A673 (cell line): Measurements from ENCODE around the gene USP5. TPM values are rescaled to one million over a fixed set of nuclear protein-coding genes. Genes with fewer than 3 reads are reported as not detected.

Source experiments
- BruUV-seq: library from RNA; stranded (reverse); fragments of 400-500 nt; replicated peaks from 2 replicates; lab custom pipeline; 2021; lab: Mats Ljungman, UMichigan
- CTCF ChIA-PET: fragments of 300-600 bp; sonication (Branson Sonifier 250); formaldehyde crosslinking; loops from one replicate; lab custom pipeline; 2022; ENCODE audit warnings: antibody characterized with exemption; lab: Charles Lee
- POLR2A ChIA-PET: fragments of 300-600 bp; sonication (Branson Sonifier 250); formaldehyde crosslinking; loops from one replicate; lab custom pipeline; 2022; ENCODE audit warnings: antibody characterized with exemption; ENCODE audit not compliant: low non-redundant PET; lab: Charles Lee
- DNase-seq: peaks from one replicate; pipeline ENCODE4 v3.0.0-alpha.2; 2015; ENCODE audit warnings: low spot score
- H3K27ac ChIP-seq: fragments of 200-600 bp; sonication (generic); 2 replicates; pipeline ENCODE4 v1.5.1; 2016; ENCODE audit warnings: mixed run types, low read depth, mild to moderate bottlenecking, mixed read lengths, antibody characterized with exemption, low read length; ENCODE audit not compliant: poor library complexity, severe bottlenecking
- H3K27me3 ChIP-seq: fragments of 200-600 bp; sonication (generic); replicated peaks from 2 replicates; pipeline ENCODE4 v1.6.1; 2017; ENCODE audit warnings: mixed run types, low read depth, mild to moderate bottlenecking, mixed read lengths, antibody characterized with exemption, low read length; ENCODE audit not compliant: insufficient read depth, poor library complexity
- H3K36me3 ChIP-seq: fragments of 200-600 bp; sonication (generic); 2 replicates; pipeline ENCODE4 v1.6.1; 2016; ENCODE audit warnings: mixed run types, mild to moderate bottlenecking, mixed read lengths, antibody characterized with exemption, low read length; ENCODE audit not compliant: insufficient read depth, poor library complexity, severe bottlenecking
- H3K4me1 ChIP-seq: fragments of 200-600 bp; sonication (generic); 2 replicates; pipeline ENCODE4 v1.6.1; 2017; ENCODE audit warnings: mixed run types, mild to moderate bottlenecking, mixed read lengths, antibody characterized with exemption, low read length; ENCODE audit not compliant: insufficient read depth, poor library complexity, severe bottlenecking
- H3K4me3 ChIP-seq: fragments of 200-600 bp; sonication (generic); 2 replicates; pipeline ENCODE4 v1.5.1; 2016; ENCODE audit warnings: low read depth, mixed run types, mild to moderate bottlenecking, mixed read lengths, low read length; ENCODE audit not compliant: poor library complexity, severe bottlenecking
- H3K9me3 ChIP-seq: fragments of 200-600 bp; sonication (generic); 2 replicates; pipeline ENCODE4 v1.6.1; 2016; ENCODE audit warnings: mixed run types, low read depth, mild to moderate bottlenecking, mixed read lengths, antibody characterized with exemption, low read length; ENCODE audit not compliant: poor library complexity, severe bottlenecking
- EZH2 ChIP-seq: fragments of 200-600 bp; sonication (generic); IDR thresholded peaks from 2 replicates; pipeline ENCODE4 v1.6.1; 2017; ENCODE audit warnings: borderline replicate concordance, low read depth, mild to moderate bottlenecking, mixed read lengths, antibody characterized with exemption, low read length; ENCODE audit not compliant: poor library complexity, severe bottlenecking
- intact Hi-C: fragments of 100-400 bp; cut with micrococcal nuclease; formaldehyde crosslinking; loops from one replicate; pipeline ENCODE4 v1.10.0; 2022; ENCODE audit not compliant: unreplicated experiment
- total RNA-seq: library from RNA; stranded (reverse); gene quantifications from 2 replicates; pipeline ENCODE4 v1.2.3, GENCODE V29; 2021
- TF ChIP-seq, protein P1 (sequence below): fragments of 300-800, 200-600 bp; sonication (generic); conservative IDR thresholded peaks from 2 replicates; pipeline ENCODE4 v1.5.1; 2017; ENCODE audit warnings: low read depth, mild to moderate bottlenecking, antibody characterized with exemption, low read length, moderate library complexity, mixed read lengths

USP5 gene
- total RNA-seq, 1 experiment from 2014 or later: 209 TPM

DNA sequence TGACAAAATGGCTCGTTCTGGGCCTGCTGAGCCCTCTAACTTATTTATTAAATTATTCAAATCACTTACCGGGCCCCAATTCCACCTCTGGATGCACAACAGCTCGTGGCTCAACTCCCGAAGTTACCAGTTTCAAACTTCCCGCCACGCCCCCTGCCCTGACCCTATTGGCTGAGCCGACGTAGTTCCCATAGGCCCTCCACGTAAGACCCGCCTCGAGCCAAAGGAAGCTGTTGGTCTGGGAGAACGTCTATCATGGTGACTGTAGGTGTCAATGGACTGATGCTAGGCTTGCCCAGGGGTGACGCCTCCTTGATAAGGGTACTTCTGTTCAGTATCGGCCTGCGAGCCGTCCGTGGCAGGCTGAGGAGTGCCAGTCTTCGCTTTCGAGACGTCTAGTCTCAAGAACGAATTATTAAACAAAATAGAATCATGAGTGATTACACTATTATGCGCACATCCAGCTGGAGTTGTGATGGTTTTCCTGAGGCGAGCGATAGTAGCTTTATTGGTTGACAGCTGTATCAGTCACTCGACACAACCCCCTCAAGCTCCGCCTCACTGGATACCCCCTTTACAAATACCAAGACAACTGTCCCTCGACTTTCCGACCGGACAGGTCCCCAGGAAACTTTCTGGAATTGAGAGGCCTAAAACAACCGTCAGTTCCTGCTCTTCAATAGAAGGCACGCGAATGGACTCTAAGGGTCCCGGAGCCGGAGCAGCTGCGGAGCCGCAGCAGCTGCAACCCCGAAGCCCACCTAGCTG, 613 bp upstream of the USP5 start, which contains the start of gene CDCA3:
Gene CDCA3, minus strand, starts transcription at position 134 of the 768 bp plus-strand sequence. CDS start 334 bp downstream, outside the sequence.
- no peaks in the 10 kb centered on the region for H3K27me3 ChIP-seq
- peaks cover 48% of the 10 kb centered on the region for H3K36me3 ChIP-seq
- CTCF ChIA-PET: interaction anchor here (0.5 to 2.9 kb wide), 5 partner anchors 18 to 162 kb away, joined by 3 to 13 read pairs (median 4); partner anchors contain the start of genes PTMS, SPSB2 and ZNF384
- no peaks in the 10 kb centered on the region for H3K9me3 ChIP-seq
- H3K27ac ChIP-seq: peak within 1 kb of the TSS; percentile 81
- no TSS peak for BruUV-seq
- intact Hi-C loops: no loop called here
- TF ChIP-seq, protein P1, sequence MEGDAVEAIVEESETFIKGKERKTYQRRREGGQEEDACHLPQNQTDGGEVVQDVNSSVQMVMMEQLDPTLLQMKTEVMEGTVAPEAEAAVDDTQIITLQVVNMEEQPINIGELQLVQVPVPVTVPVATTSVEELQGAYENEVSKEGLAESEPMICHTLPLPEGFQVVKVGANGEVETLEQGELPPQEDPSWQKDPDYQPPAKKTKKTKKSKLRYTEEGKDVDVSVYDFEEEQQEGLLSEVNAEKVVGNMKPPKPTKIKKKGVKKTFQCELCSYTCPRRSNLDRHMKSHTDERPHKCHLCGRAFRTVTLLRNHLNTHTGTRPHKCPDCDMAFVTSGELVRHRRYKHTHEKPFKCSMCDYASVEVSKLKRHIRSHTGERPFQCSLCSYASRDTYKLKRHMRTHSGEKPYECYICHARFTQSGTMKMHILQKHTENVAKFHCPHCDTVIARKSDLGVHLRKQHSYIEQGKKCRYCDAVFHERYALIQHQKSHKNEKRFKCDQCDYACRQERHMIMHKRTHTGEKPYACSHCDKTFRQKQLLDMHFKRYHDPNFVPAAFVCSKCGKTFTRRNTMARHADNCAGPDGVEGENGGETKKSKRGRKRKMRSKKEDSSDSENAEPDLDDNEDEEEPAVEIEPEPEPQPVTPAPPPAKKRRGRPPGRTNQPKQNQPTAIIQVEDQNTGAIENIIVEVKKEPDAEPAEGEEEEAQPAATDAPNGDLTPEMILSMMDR: no peak
- TF ChIP-seq EZH2: no peak
- DNase-seq: peak; percentile 99
- peaks cover 24% of the 10 kb centered on the region for H3K4me1 ChIP-seq
- peak within 1 kb of the TSS; percentile 67 for H3K4me3 ChIP-seq
- POLR2A ChIA-PET: interaction anchor here (0.5 to 1.4 kb wide), 5 partner anchors 10 to 1085 kb away, joined by 3 to 7 read pairs (median 5); no protein-coding TSS in a partner anchor

DNA sequence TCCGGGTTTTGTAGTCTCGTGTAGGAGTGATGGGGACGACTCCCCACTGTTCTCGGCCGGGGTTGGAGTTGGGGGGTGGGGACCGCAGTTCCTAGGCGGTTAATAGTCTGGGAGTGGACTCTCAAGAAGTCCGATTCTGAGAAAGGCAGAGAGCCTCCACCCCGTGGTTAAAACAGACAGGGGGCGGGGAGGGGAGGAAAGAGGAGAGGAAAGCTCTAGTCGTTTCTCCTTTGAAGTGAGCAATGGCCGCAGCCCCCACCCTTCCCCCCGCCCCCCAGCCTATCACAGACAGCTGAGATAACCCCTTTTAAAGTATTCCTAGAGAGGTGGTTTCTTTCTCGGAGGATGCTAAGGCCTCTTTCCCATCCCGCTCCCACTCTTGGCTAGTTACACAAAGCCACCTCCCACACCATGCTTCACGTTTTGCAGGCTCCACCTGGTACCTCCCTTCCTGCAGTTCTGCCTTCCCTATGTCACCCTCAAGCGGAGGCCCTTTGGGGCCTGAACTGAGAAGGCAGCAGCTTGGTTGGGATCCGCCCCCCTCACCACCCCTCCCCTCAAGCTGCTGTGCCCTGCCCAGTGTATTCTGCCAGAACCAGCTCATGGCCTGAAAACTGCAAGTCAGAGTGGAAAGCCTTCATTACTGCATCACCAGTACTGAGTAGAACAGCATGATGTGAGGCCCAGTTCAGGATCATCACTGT, 853 bp downstream of the USP5 start:
- peak overlapping the region; percentile 81 for H3K27ac ChIP-seq
- no peaks in the 10 kb centered on the region for H3K27me3 ChIP-seq
- TF ChIP-seq EZH2: no peak
- TF ChIP-seq, protein P1: no peak
- CTCF ChIA-PET: interaction anchor here (0.6 to 2.9 kb wide), 6 partner anchors 17 to 226 kb away, joined by 3 to 13 read pairs (median 4); partner anchors contain the start of gene SPSB2
- intact Hi-C loops: loop anchor here (2.0 kb wide), 1 partner anchor 14 kb away; the partner anchor contains the start of gene TPI1
- POLR2A ChIA-PET: interaction anchor here (0.6 to 1.4 kb wide), 6 partner anchors 10 to 171 kb away, joined by 3 to 9 read pairs (median 4); partner anchors contain the start of genes C12orf57, RNU7-1 and TPI1
- peaks cover 48% of the 10 kb centered on the region for H3K36me3 ChIP-seq
- BruUV-seq: no TSS peak
- peak overlapping the region; percentile 67 for H3K4me3 ChIP-seq
- DNase-seq: peak; percentile 71
- peaks cover 24% of the 10 kb centered on the region for H3K4me1 ChIP-seq
- no peaks in the 10 kb centered on the region for H3K9me3 ChIP-seq

DNA sequence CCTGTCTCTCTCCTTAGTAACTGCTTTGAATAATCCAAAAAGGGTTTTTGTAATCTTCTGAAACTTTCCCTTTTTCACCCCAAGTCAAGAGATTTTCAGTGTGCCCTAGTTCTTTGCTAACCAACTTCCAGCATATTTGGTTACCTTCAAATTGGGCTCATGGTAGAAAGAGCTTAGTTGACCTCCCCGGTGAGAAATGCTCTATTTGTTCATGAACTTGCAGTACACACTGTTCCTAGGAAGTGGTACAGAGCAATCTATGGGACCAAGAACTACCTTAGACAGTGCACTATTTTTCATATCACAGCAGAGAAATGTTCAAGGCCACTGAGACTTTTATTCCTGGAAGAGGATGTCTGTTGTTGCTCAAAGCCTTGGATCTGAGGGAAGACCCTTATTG, 1.7 kb downstream of the USP5 start:
- Histone ChIP-seq H3K9me3 (no peaks in the 10 kb centered on the region), H3K4me1 (peaks cover 24% of the 10 kb centered on the region), H3K27me3 (no peaks in the 10 kb centered on the region), H3K4me3 (peak overlapping the region; percentile 67), H3K36me3 (peaks cover 50% of the 10 kb centered on the region), H3K27ac (peak overlapping the region; percentile 81)
- POLR2A ChIA-PET: interaction anchor here (0.6 kb wide), 1 partner anchor 19 kb away, joined by 3 read pairs; no protein-coding TSS in a partner anchor
- BruUV-seq: no TSS peak
- no peak for DNase-seq
- intact Hi-C loops: loop anchor here (2.0 kb wide), 1 partner anchor 13 kb away; the partner anchor contains the start of gene TPI1
- CTCF ChIA-PET: interaction anchor here (2.9 kb wide), 1 partner anchor 18 kb away, joined by 13 read pairs; the partner anchor contains the start of gene SPSB2
- no peak for TF ChIP-seq EZH2
- TF ChIP-seq, protein P1: no peak
